GM23338 (cell line): ENCODE results near the gene GRK7.

Experiments
- CREB1 ChIP-seq: fragments of 250-450 bp; sonication (Bioruptor Pico); IDR thresholded peaks from 2 replicates; pipeline ENCODE4 v1.5.0; 2020; ENCODE audit warnings: low read depth, mild to moderate bottlenecking, moderate library complexity
- EZH2 ChIP-seq: fragments of 200-600 bp; sonication (generic); IDR thresholded peaks from one replicate; pipeline ENCODE4 v1.8.0; 2017; ENCODE audit warnings: antibody characterized with exemption, mild to moderate bottlenecking, low read depth; ENCODE audit not compliant: unreplicated experiment
- EZH2phosphoT487 ChIP-seq: fragments of 200-600 bp; sonication (generic); IDR thresholded peaks from one replicate; pipeline ENCODE4 v1.8.1; 2018; ENCODE audit warnings: antibody characterized with exemption; ENCODE audit not compliant: unreplicated experiment
- JUNB ChIP-seq: IDR thresholded peaks from one replicate; pipeline ENCODE4 v1.6.1; 2016; ENCODE audit warnings: antibody characterized with exemption; ENCODE audit not compliant: unreplicated experiment
- POLR2AphosphoS5 ChIP-seq: IDR thresholded peaks from 2 replicates; pipeline ENCODE4 v1.6.1; 2016; ENCODE audit warnings: antibody characterized with exemption, low read depth
- ZNF331 ChIP-seq: fragments of 250-450 bp; sonication (Bioruptor Pico); IDR thresholded peaks from 2 replicates; pipeline ENCODE4 v1.5.0; 2020; ENCODE audit warnings: low read depth, mild to moderate bottlenecking, moderate library complexity
- TF ChIP-seq, protein P1 (sequence below), 2 experiments: fragments of 200-600 bp in 1 of 2; sonication (generic) in 1 of 2; conservative IDR thresholded peaks; 2 replicates each; pipeline versions ENCODE4 v1.5.1 to v1.6.1; 2016 to 2017; ENCODE audit warnings: antibody characterized with exemption in 2 of 2, low read depth in 2 of 2, mild to moderate bottlenecking in 2 of 2, moderate library complexity in 1 of 2
- TF ChIP-seq, protein P2 (sequence below): IDR thresholded peaks from 2 replicates; pipeline ENCODE4 v1.6.1; 2016; ENCODE audit warnings: antibody characterized with exemption
- TF ChIP-seq, protein P3 (sequence below): IDR thresholded peaks from one replicate; pipeline ENCODE4 v1.6.1; 2018; ENCODE audit warnings: antibody characterized with exemption; ENCODE audit not compliant: unreplicated experiment

DNA sequence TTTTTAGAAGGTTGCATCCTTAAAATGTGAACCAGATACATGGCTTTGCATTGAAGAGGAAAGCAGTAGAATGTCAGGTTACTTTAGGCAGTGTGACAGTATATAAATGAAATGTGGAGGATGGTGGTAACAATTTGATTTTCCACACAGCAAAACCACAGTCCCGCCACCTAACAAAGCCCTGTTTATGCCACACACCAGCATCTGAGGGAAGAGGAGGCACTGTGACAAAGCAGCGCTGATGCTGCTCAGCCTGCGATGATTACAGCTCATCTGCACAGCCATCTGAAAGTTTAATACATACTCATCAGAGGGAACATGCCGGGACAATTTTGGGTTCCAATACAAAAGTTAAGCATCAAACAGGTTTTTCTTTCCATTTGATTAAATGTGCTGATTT is 16.2 kb upstream of the GRK7 start:
- TF ChIP-seq EZH2 (no peak), ZNF331 (no peak), JUNB (no peak), EZH2phosphoT487 (no peak), POLR2AphosphoS5 (no peak), CREB1 (CRISPR knock-in tag) (no peak)
- TF ChIP-seq, protein P1, sequence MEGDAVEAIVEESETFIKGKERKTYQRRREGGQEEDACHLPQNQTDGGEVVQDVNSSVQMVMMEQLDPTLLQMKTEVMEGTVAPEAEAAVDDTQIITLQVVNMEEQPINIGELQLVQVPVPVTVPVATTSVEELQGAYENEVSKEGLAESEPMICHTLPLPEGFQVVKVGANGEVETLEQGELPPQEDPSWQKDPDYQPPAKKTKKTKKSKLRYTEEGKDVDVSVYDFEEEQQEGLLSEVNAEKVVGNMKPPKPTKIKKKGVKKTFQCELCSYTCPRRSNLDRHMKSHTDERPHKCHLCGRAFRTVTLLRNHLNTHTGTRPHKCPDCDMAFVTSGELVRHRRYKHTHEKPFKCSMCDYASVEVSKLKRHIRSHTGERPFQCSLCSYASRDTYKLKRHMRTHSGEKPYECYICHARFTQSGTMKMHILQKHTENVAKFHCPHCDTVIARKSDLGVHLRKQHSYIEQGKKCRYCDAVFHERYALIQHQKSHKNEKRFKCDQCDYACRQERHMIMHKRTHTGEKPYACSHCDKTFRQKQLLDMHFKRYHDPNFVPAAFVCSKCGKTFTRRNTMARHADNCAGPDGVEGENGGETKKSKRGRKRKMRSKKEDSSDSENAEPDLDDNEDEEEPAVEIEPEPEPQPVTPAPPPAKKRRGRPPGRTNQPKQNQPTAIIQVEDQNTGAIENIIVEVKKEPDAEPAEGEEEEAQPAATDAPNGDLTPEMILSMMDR (conservative IDR thresholded peaks at IDR 0.05; ENCODE audit: low read depth in 2 of 2): no peak
- TF ChIP-seq, protein P2, sequence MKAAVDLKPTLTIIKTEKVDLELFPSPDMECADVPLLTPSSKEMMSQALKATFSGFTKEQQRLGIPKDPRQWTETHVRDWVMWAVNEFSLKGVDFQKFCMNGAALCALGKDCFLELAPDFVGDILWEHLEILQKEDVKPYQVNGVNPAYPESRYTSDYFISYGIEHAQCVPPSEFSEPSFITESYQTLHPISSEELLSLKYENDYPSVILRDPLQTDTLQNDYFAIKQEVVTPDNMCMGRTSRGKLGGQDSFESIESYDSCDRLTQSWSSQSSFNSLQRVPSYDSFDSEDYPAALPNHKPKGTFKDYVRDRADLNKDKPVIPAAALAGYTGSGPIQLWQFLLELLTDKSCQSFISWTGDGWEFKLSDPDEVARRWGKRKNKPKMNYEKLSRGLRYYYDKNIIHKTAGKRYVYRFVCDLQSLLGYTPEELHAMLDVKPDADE: no peak
- TF ChIP-seq, protein P3, sequence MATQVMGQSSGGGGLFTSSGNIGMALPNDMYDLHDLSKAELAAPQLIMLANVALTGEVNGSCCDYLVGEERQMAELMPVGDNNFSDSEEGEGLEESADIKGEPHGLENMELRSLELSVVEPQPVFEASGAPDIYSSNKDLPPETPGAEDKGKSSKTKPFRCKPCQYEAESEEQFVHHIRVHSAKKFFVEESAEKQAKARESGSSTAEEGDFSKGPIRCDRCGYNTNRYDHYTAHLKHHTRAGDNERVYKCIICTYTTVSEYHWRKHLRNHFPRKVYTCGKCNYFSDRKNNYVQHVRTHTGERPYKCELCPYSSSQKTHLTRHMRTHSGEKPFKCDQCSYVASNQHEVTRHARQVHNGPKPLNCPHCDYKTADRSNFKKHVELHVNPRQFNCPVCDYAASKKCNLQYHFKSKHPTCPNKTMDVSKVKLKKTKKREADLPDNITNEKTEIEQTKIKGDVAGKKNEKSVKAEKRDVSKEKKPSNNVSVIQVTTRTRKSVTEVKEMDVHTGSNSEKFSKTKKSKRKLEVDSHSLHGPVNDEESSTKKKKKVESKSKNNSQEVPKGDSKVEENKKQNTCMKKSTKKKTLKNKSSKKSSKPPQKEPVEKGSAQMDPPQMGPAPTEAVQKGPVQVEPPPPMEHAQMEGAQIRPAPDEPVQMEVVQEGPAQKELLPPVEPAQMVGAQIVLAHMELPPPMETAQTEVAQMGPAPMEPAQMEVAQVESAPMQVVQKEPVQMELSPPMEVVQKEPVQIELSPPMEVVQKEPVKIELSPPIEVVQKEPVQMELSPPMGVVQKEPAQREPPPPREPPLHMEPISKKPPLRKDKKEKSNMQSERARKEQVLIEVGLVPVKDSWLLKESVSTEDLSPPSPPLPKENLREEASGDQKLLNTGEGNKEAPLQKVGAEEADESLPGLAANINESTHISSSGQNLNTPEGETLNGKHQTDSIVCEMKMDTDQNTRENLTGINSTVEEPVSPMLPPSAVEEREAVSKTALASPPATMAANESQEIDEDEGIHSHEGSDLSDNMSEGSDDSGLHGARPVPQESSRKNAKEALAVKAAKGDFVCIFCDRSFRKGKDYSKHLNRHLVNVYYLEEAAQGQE: no peak
